ENCODE data around the gene BTBD7.

GRCh38 chr14:93337143-93337753, 4.4 kb upstream of the BTBD7 start:
- TF ChIP-seq CTCF (IDR thresholded peaks at IDR 0.05; ENCODE audit: insufficient read depth, low read depth, low read length) (no peak), EZH2 (IDR thresholded peaks at IDR 0.05; ENCODE audit: insufficient read depth, low read length) (no peak)

All from astrocyte (in vitro differentiated cells and primary cell).